ENCODE measurements around the gene C3orf52.
A peak's percentile ranks its signal among the peaks of the same experiment; 100 is the strongest.

The C3orf52 gene

DNA sequence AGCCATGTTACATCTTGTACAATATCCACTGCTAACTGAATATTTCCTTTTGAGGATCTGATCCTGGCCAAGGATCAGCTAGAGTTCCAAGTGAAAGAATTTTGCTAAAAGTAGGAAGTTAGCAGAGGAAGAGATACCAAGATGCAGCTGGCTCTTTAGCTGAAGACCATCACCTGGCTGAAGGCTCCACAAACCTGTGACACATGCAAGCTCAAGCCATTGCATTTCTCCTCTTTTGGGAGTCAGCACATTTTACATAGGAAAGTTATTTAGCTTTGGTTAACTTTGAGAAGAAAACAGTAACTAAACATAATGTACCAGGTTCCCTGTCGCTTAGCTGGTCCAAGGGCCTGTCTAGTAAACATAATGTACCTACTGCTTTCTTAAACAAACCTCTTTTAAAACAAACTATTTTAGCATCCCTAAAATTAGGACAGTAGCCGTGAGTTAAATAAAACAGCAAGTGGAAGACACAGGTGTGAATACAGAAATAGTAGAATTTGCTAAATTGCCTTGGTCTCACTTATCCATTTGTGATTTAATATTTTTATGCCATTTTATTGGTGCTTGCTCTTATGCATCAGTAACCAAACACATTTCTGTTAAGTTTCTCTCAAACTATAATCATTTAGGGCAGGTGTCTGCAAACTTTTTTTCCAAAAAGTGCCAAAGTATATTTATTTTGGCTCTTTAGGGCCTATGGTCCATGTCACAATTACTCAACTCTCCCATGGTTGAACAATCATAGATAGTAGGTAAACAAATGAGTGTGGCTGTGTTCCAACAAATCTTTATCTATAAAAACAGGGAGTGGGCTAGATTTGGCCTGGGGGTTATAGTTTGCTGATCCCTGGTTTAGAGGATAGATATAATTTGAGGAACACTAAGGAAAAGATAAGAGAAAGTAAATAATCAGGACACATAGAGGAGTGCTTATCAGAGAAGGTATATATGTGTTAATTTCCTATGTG, 35.7 kb downstream of the C3orf52 start:
- H3K27ac Mint-ChIP-seq: no peak overlapping the region
- DNase-seq: no peak
- H3K4me1 Mint-ChIP-seq (ENCODE audit: low read depth): peaks cover 58% of the 10 kb centered on the region
- H3K4me3 Mint-ChIP-seq: no peak overlapping the region
- peaks cover 30% of the 10 kb centered on the region for H3K36me3 Mint-ChIP-seq (ENCODE audit: low read depth)
- H3K9me3 Mint-ChIP-seq: no peaks in the 10 kb centered on the region
- no peaks in the 10 kb centered on the region for H3K27me3 Mint-ChIP-seq

DNA sequence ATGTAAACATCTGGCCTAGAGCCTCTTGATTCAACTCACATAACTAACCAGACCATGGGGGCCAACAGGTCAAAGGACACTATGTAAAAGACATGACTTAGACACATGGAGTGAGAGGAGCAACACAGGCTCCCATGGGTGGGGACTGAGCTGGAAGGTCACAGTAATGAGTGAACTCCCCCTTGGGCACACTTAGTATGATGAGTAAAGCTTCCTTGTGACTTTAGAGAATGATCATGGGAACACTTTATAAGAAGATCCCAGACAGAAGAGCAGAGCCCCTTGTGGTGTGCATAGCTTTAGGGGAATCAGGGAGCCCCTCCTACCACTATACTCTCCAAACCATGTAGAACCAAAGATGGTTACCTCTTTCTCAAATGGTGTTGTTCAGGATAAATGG, 36.7 kb downstream of the C3orf52 start:
- Mint-ChIP-seq H3K4me3 (no peak overlapping the region), H3K4me1 (ENCODE audit: low read depth) (peaks cover 61% of the 10 kb centered on the region), H3K9me3 (no peaks in the 10 kb centered on the region), H3K36me3 (ENCODE audit: low read depth) (peaks cover 28% of the 10 kb centered on the region), H3K27ac (no peak overlapping the region), H3K27me3 (no peaks in the 10 kb centered on the region)
- no peak for DNase-seq

- DNase-seq: no peak
- H3K9me3 Mint-ChIP-seq: no peaks in the 10 kb centered on the region
- no peak overlapping the region for H3K4me3 Mint-ChIP-seq
- no peak overlapping the region for H3K27ac Mint-ChIP-seq
- H3K36me3 Mint-ChIP-seq (ENCODE audit: low read depth): peaks cover 28% of the 10 kb centered on the region
- peaks cover 63% of the 10 kb centered on the region for H3K4me1 Mint-ChIP-seq (ENCODE audit: low read depth)
- H3K27me3 Mint-ChIP-seq: no peaks in the 10 kb centered on the region
Observed at GRCh38 chr3:112123548-112123947, 37.4 kb downstream of the C3orf52 start.

DNA sequence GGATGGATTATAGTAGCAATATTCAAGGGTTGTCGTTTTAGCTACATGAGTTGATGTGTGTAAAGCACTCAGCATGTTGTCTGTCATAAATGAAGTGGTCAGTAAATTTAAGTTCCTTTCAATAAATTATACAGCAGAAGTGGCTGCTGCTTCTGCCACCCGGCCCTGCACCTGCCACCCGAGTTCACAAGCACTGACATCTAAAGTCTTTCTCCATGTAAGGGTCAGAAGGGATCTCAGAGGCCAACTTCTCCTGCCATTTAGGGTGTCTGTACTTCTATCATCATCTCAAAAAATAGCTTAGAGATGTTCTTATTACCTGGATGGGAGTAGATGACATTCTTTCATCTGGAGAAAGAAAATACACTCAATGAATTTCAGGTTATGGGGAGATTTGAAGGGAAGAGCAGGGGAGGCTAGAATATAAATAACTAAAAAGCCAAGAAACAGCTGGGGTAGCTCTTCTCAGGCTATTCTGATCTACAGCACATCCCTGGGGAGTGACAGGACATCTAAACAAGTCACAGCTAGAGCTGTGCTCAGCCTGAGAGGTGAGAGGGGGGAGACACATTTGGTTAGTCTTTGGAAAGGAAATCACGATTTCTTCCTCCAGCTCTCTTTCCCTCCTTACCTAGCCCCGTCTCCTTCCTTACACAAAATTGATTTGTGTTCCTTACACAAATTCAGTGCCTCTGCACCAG, 38.9 kb downstream of the C3orf52 start:
- Mint-ChIP-seq H3K27me3 (no peaks in the 10 kb centered on the region), H3K4me3 (no peak overlapping the region), H3K36me3 (ENCODE audit: low read depth) (peaks cover 28% of the 10 kb centered on the region), H3K9me3 (no peaks in the 10 kb centered on the region), H3K27ac (no peak overlapping the region), H3K4me1 (ENCODE audit: low read depth) (peaks cover 66% of the 10 kb centered on the region)
- DNase-seq: no peak

DNA sequence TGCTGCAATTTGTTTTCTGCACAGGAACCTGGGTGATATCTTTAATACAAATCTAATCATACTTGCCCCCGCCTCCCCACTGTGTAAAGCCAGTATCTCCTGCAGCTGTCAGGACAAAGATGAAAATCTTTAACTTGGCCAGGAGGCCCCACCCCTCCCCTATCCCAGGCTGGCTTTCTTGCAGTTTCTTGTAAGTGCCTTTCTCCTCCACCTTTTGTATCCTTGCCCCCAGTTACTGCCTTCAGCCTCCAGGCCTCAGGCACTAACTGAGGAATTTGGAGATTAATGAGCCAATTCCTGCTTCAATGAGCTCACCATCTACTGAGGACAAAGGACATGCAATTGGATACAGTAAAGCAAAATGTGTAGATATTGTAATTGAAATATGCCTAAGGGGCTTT, 40.3 kb downstream of the C3orf52 start:
- H3K4me3 Mint-ChIP-seq: peak overlapping the region; percentile 59
- peaks cover 65% of the 10 kb centered on the region for H3K4me1 Mint-ChIP-seq (ENCODE audit: low read depth)
- peaks cover 28% of the 10 kb centered on the region for H3K36me3 Mint-ChIP-seq (ENCODE audit: low read depth)
- H3K27me3 Mint-ChIP-seq: no peaks in the 10 kb centered on the region
- no peaks in the 10 kb centered on the region for H3K9me3 Mint-ChIP-seq
- no peak for DNase-seq
- peak overlapping the region; percentile 88 for H3K27ac Mint-ChIP-seq

DNA sequence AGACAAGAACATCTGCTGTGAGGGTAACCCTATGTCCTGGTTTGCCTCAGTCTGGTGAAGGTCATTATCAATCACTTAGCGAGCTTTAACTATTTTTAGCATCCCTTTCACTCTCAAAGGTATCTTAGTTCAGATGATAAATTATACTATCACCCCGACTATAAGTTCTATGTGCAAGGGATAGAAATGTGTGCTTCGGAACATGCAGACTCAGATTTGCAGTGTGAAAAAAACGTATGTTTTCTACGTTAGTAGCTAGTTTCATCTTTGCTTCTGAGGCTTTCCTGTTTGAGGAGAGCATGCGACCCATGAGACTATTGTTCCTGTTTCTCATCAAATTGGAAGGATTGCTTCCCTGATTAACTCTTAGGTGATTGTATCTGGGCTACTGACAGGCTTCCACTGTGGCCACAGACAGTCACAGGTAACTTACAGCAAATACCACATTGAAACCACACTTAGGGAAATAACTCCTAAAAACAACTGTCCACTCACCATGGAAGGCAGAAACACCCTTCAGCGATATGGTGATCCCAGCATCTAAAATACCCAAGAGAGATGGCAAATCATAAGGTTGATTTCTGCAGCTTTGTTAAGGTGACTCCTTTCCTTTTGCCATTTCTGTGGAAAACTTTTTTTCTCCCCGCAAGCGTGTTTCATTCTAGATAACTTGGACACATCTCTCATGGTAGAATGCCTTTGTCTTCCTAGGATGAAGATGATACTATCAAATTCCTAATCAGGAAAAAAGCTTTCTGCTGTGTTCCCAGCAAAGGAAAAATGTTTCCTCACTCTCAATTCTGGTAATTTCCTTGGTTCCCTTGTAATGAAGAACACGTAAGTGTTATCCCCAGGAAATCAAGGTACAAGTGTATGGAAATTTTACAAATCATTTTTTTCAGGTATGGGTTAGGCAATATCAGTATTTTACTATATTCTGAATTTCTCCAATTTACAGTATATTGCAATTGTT, 41.6 kb downstream of the C3orf52 start:
- Mint-ChIP-seq H3K27me3 (no peaks in the 10 kb centered on the region), H3K36me3 (ENCODE audit: low read depth) (peaks cover 20% of the 10 kb centered on the region), H3K27ac (peak overlapping the region; percentile 88), H3K4me1 (ENCODE audit: low read depth) (peaks cover 70% of the 10 kb centered on the region), H3K9me3 (no peaks in the 10 kb centered on the region), H3K4me3 (peak overlapping the region; percentile 59)
- DNase-seq: no peak

DNA sequence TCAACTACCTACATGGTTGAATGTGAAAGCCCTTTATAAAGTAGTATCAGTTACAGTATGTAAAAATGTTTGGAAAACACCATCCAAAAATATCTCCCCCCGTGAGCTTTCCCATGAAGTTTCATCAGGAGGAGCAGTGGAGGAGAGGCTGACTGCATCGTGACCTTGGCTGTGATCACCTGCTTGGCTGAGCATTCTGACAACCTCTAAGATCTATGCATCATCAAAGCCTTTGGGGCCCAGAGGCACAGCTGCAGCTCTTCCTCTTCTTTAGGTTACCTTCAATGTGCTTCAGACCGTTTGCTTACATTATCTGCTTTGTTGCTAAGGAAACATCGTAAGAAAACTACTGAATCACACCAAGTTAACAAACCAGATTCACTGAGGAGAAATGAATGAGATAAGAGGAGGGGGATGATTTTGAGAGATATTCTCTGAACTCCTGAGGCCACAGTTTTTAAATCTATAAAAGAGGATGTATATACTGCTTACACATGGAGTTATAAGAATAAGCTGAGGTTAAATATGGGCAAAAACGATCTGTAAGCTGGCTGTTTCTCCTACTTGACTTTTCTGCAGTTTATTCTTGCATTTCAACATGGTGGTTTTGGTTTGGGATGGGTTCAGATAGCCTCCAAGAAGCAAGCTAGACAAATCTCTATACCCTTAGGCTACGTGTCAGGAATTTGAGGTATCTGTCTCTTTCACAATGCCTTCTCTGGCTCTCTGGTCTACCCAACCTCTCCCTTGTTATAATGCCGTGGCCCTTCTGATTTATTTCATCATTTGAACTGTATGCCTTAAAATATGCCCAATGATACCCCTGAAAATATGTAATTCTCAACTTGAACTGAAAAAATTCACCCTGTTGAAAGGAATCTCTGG, 42.9 kb downstream of the C3orf52 start:
- Mint-ChIP-seq H3K27ac (peak overlapping the region; percentile 88), H3K36me3 (ENCODE audit: low read depth) (peaks cover 7% of the 10 kb centered on the region), H3K4me1 (ENCODE audit: low read depth) (peaks cover 83% of the 10 kb centered on the region), H3K27me3 (no peaks in the 10 kb centered on the region), H3K9me3 (no peaks in the 10 kb centered on the region), H3K4me3 (peak overlapping the region; percentile 30)
- DNase-seq: peak; percentile 47

GRCh38 chr3:112129925-112130637, 43.9 kb downstream of the C3orf52 start:
- Mint-ChIP-seq H3K27ac (peak overlapping the region; percentile 88), H3K36me3 (ENCODE audit: low read depth) (peaks cover 3% of the 10 kb centered on the region), H3K4me3 (no peak overlapping the region), H3K27me3 (no peaks in the 10 kb centered on the region), H3K9me3 (no peaks in the 10 kb centered on the region), H3K4me1 (ENCODE audit: low read depth) (peaks cover 90% of the 10 kb centered on the region)
- DNase-seq: no peak

GRCh38 chr3:112130638-112130993, 44.4 kb downstream of the C3orf52 start:
- Mint-ChIP-seq H3K4me3 (no peak overlapping the region), H3K27me3 (no peaks in the 10 kb centered on the region), H3K4me1 (ENCODE audit: low read depth) (peaks cover 91% of the 10 kb centered on the region), H3K9me3 (no peaks in the 10 kb centered on the region), H3K27ac (peak overlapping the region; percentile 88), H3K36me3 (ENCODE audit: low read depth) (peaks cover 3% of the 10 kb centered on the region)
- no peak for DNase-seq

- peak overlapping the region; percentile 71 for H3K27ac Mint-ChIP-seq
- peaks cover 91% of the 10 kb centered on the region for H3K4me1 Mint-ChIP-seq (ENCODE audit: low read depth)
Observed at GRCh38 chr3:112131111-112131510, 44.9 kb downstream of the C3orf52 start.

DNA sequence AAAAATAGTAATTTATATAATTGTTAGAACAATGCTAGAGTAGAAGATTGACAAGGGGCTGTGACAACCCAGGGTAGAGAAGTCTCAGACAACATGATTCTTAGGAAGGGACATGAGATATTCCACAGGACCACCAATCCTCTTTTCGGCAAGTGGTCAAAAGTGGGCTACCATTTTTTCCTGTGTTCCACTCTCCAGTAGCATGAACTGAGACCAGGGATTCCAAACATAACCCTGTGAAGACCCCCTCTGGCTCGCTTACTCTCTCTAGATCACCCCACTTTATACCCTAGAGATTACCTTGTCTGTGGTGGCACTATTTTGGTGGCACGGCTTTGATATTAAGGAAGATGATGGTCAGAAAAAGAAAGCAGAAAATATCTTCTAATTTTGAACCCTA, 45.9 kb downstream of the C3orf52 start:
- Mint-ChIP-seq H3K9me3 (no peaks in the 10 kb centered on the region), H3K27ac (peak overlapping the region; percentile 95), H3K4me3 (peak overlapping the region; percentile 85), H3K36me3 (ENCODE audit: low read depth) (no peaks in the 10 kb centered on the region), H3K27me3 (no peaks in the 10 kb centered on the region), H3K4me1 (ENCODE audit: low read depth) (peaks cover 90% of the 10 kb centered on the region)
- no peak for DNase-seq

More at GRCh38 chr3:112131111-112131510, 44.9 kb downstream of the C3orf52 start:
- H3K27me3 Mint-ChIP-seq: no peaks in the 10 kb centered on the region
- H3K9me3 Mint-ChIP-seq: no peaks in the 10 kb centered on the region
- no peaks in the 10 kb centered on the region for H3K36me3 Mint-ChIP-seq (ENCODE audit: low read depth)
- no peak overlapping the region for H3K4me3 Mint-ChIP-seq
- DNase-seq: no peak

DNA sequence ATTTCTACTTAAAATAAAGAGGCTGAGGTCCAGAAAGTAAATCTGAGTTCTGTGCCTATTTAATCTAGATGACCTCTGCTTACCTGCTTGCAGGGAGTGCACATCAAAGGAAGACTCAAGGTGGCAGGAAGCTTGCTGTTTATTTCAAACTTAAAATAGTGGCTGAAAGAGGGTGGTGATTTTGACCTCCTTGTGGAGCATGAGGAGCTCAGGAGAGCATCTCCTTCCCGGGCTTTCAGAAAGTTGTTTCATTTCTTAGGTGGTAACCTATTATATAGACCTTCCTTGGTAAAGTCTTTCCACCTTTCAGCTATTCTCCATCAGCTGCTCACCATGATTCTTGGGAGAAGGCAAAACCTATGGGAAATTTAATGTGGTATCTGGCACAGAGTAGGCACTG, 46.4 kb downstream of the C3orf52 start:
- no peaks in the 10 kb centered on the region for H3K9me3 Mint-ChIP-seq
- H3K27ac Mint-ChIP-seq: peak overlapping the region; percentile 95

GRCh38 chr3:112132975-112133448, 46.8 kb downstream of the C3orf52 start, which contains the start of gene GCSAM:
TSS of gene GCSAM (minus strand) at chr3:112133248. CDS start at chr3:112133120, 128 bp downstream.
- H3K36me3 Mint-ChIP-seq (ENCODE audit: low read depth): no peaks in the 10 kb centered on the region
- H3K4me1 Mint-ChIP-seq (ENCODE audit: low read depth): peaks cover 88% of the 10 kb centered on the region
- no peaks in the 10 kb centered on the region for H3K27me3 Mint-ChIP-seq
- H3K9me3 Mint-ChIP-seq: no peaks in the 10 kb centered on the region
- peak within 1 kb of the TSS; percentile 85 for H3K4me3 Mint-ChIP-seq
- peak; percentile 68 for DNase-seq
- H3K27ac Mint-ChIP-seq: peak within 1 kb of the TSS; percentile 95

More for the DNA sequence above, 46.4 kb downstream of the C3orf52 start:
- Mint-ChIP-seq H3K4me3 (peak overlapping the region; percentile 85), H3K36me3 (ENCODE audit: low read depth) (no peaks in the 10 kb centered on the region), H3K4me1 (ENCODE audit: low read depth) (peaks cover 90% of the 10 kb centered on the region), H3K27me3 (no peaks in the 10 kb centered on the region)
- DNase-seq: no peak
